ENCODE data around the gene CITED2. TPM values are rescaled to one million over a fixed set of nuclear protein-coding genes. Genes with fewer than 3 reads are reported as not detected.

The CITED2 gene
- total RNA-seq, 1 donor: 126 TPM

GRCh38 chr6:139376604-139377218, 2.3 kb upstream of the CITED2 start:
- peak; percentile 26 for TF ChIP-seq CTCF (IDR thresholded peaks at IDR 0.05; ENCODE audit: insufficient read depth, low read length)
- peak overlapping the region; percentile 82 for H3K4me3 ChIP-seq (ENCODE audit: low read depth, low read length)
- DNase-seq (ENCODE audit: low read depth): peak; percentile 79

GRCh38 chr6:139376017-139376330, 1.5 kb upstream of the CITED2 start:
- peak overlapping the region; percentile 82 for H3K4me3 ChIP-seq (ENCODE audit: low read depth, low read length)
- no peak for DNase-seq (ENCODE audit: low read depth)

GRCh38 chr6:139375226-139376016, 973 bp upstream of the CITED2 start:
- TF ChIP-seq CTCF (IDR thresholded peaks at IDR 0.05; ENCODE audit: insufficient read depth, low read length): no peak

More at GRCh38 chr6:139376017-139376330, 1.5 kb upstream of the CITED2 start:
- no peak for TF ChIP-seq CTCF (IDR thresholded peaks at IDR 0.05; ENCODE audit: insufficient read depth, low read length)

GRCh38 chr6:139373928-139374356, 506 bp downstream of the CITED2 start:
- TF ChIP-seq CTCF (IDR thresholded peaks at IDR 0.05; ENCODE audit: insufficient read depth, low read length): no peak
- no peak for DNase-seq (ENCODE audit: low read depth)
- peak overlapping the region; percentile 92 for H3K4me3 ChIP-seq (ENCODE audit: low read depth, low read length)

More at GRCh38 chr6:139375226-139376016, 973 bp upstream of the CITED2 start:
- H3K4me3 ChIP-seq (ENCODE audit: low read depth, low read length): peak overlapping the region; percentile 82
- peak; percentile 99 for DNase-seq (ENCODE audit: low read depth)

- H3K4me3 ChIP-seq (ENCODE audit: low read depth, low read length): peak overlapping the region; percentile 92
- TF ChIP-seq CTCF (IDR thresholded peaks at IDR 0.05; ENCODE audit: insufficient read depth, low read length): peak; percentile 16
- DNase-seq (ENCODE audit: low read depth): peak; percentile 60
Observed at GRCh38 chr6:139373154-139373927, 1.1 kb downstream of the CITED2 start.

GRCh38 chr6:139372326-139373153, 1.9 kb downstream of the CITED2 start:
- DNase-seq (ENCODE audit: low read depth): peak; percentile 47
- H3K4me3 ChIP-seq (ENCODE audit: low read depth, low read length): peak overlapping the region; percentile 92
- no peak for TF ChIP-seq CTCF (IDR thresholded peaks at IDR 0.05; ENCODE audit: insufficient read depth, low read length)

All from fibroblast of the aortic adventitia (primary cell).